ENCODE data around the gene NHS.
"Not testable (repeated sequence)": the region's sequence is repeated elsewhere in the genome, so short reads cannot be mapped to it uniquely, and the experiment has no call there.

The NHS gene

DNA sequence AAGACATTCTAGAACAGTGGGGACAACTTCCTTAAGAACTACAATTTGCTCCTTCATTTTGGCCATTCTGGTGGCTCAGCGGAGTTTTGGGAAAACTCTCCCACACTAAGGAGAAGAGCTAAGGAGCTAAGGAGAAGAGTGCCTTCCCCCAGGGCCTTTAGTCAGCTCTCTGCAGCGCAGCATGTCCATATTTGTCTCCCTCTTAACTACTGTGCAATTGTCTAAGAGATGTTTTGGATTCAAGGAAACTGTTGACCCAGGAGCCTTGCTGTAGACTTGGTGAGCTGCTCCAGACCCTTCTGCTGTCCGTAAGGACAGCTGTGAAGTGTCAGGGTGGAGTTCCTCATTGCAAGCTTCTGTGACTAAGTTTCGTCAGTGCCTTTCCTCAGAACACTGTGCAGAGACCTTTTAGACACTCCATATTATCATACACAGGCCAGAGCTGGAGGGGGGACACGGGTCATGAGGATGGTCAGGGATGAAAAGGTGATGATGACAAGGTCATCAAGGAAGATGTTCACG, 179.0 kb downstream of the NHS start:
- no peak for DNase-seq

DNA sequence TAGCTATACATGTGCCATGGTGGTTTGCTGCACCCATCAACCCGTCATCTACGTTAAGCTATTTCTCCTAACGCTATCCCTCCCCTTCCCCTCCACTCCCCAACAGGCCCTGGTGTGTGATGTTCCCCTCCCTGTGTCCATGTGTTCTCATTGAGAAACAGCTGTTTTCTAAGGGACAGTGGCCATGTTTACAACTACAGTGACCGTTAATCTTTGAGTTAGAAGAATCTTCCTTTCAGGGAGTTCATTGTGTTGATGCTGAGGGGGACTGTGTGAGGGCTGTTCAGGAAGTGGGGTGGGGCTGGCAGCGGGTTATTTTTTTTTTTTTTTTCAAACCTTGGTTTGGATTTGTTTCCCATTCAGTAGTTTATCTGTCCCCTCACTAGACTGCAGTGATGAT, 179.9 kb downstream of the NHS start:
- DNase-seq = no peak

DNA sequence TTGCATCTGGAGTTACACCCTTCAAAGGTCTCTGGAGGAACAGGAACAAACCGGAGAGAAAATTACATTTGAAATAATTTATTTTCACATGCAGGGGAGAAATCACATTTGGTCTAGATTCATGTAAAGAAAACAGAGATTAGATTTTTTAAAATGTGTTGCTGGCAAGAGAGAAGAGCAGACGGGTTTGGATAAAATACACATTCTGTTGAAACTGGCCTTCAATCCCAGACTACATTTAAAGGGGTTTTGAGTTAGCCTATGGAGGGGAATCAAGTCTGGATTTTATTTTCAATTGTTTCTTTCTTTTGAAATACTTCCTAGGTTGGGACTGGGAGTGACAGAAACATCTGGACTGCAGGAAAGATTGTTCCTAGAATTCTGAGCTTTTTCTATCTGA, 180.8 kb downstream of the NHS start:
- no peak for DNase-seq

DNA sequence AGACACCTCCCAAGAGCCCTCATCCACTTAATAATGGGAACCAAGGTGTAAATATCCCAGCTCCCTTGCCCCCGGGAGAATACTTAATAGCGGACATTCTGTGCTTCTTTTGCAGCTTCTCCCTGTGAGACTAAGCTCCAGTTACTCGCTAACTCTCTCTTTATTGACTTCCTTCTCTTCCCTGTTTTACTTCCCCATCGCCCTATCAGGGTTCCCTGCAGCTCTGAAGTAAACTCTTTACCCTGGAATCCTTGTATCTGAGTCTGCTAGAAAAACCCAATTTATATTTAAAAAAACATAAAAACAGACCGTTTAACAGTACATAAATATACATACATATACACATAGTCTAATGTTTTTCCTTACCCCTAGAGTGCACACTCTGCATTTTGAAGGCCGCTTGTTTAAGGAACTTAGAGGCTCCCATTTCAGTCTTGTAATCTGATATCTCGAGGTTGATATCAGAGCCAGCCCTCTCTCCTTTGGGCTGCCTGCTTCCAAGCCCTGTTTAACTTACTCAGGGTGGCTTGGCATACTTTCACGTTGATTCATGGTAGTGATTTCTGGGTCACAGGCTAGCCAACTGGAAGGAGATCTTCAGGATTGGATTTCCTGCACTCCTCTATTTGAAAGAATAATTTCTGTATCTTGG, 184.9 kb downstream of the NHS start:
- DNase-seq = no peak

DNA sequence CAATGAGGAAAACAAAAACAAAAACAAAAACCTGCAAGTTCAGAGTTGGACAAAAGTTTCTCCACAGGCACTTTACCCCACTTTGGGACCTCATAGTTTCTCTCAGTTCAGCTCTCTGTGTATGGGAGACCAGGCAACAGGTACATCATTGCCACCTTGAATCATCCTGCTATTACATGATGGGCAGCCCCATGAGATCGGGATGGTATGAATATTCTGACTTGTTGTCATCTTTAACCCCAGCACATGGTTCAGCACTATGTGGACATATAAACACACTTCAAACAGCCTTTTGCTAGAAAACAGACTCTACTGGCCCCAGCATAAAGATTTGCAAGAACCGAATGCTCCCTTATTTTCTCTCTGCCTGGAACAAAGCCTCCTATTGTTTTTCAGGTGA, 185.4 kb downstream of the NHS start:
- no peak for DNase-seq

DNA sequence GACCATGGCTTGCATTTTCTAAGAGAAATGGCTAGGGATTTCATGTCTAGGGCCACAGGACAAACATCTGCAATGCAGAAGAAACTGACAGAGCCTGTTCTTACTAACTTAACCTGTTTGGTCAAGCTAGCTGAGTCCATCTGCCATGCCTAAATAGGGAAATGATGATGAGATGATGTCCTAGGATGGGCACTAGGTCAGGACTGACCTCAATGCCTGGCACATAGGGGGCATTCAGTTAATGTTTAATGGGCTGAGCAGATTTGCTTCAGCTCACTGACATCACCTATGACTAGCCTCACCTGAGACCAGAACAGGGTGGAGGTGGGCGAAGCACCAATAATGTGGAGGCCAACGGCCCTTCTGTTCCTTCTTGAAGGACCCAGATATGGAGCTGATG, 188.1 kb downstream of the NHS start:
- DNase-seq = no peak

DNA sequence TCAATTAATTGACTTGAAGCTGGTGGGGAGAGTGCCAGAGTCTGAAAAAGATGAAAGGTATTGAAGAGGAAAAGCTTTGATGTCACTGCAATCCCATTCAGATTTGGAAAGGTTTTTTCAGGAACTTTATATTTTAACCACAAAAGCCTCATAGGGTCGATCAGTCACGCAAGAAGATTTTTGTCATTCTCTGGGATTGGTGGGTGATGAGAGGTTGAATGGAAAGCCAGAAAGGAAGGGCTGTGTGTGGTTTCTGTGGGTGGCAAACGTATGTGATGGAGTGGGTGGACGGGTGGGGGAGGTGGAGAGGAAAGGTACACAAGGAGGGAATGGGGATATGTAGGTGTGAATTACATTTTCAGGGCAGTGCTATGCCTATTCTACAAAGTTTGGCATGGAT, 188.5 kb downstream of the NHS start:
- DNase-seq = no peak

DNA sequence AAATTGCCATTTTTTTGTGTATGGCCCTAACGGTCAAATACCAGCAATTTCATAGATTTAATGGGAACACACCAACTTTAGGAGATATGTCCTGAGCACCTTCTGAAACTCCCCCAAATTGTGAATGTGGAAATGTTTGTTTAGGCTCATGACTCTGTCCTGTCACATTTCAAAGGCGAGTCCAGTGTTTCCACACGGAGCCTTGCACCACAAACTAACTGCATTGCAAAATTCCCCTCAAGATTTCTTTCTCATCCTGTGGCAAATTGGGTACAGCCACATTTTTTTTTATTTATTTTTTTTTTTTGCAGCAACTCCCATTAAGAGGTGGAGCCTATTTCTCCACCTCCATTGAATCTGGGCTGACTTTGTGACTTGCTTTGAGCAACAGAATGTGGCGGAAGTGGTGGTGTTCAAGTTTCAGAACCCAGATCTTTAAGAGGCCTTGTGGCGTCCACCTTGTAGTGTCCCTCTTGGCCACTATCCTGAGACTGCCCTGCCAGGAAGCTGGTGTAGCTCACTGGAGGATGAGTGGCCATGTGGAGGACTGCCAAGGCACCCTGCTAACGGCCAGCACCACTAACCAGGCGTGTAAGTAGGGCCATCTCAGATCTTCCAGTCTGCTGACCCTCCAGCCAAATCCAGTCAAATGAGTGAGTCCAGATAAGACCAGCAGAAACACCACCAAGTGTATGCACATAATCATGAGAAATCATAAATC, 189.8 kb downstream of the NHS start:
- peak; percentile 63 for DNase-seq

DNA sequence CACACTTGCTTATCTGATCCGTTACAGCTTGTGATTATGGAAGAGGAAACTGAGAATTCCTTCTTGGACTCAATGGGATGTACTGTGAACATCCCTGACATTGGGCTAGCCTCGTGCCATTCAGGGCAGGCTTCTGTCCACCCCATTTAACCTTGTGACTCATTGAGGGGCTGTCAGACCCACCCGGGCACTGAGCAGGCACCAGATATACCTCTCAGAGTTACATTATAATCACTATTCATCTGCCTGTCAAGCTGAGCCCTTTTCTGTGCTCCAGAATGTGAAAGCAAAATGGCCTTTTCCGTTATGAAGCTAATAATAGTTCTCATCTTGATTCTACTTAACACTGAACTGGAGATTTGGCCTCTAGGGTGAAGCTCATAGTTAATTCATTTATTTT, 191.7 kb downstream of the NHS start:
- DNase-seq = no peak

DNA sequence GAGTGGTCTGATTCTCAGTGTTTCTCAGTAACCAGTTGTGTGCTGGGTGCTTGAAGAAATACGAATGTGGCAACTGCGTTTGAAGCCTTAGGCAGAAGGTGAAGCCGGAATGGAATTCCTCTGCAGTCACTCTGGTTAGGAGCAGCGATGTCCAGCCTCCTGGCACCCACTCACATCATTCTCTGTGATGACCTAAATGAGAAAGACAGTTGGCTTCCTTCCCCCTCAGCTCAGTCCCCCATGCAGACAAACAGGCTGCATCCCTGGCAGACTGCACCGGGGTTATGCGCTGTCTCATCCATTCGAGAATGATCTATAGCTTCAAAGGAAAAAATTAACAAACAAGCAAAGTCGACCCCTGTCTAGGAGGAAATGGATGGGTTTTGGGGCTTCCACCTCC, 192.2 kb downstream of the NHS start:
- no peak for DNase-seq

DNA sequence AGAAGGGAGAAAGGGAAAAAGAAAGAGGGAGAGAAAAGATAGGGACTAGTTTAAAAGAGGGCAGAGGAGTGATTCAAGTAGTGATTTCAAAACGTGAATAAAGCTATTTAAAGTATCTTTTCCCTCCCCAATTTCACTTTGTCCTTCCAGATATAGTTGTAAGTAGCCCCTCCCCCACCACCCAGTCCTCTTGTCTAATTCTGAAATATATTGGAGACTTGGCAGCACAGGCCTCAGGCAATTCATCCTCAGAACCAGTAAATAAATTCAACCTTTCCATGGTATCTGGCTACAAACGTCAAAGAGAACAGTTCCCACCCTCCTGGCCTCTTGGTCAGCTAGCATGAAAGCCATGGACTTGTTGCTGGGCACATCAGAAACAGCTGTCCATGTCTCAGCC, 192.8 kb downstream of the NHS start:
- DNase-seq = no peak

DNA sequence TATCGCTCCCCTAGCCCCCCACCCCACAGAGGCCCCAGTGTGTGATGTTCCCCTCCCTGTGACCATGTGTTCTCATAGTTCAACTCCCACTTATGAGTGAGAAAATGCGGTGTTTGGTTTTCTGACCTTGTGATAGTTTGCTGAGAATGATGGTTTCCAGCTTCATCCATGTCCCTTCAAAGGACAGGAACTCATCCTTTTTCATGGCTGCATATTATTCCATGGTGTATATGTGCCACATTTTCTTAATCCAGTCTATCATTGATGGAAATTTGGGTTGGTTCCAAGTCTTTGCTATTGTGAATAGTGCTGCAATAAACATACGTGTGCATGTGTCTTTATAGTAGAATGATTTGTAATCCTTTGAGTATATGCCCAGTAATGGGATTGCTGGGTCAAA, 193.8 kb downstream of the NHS start:
- not testable (repeated sequence) for DNase-seq

DNA sequence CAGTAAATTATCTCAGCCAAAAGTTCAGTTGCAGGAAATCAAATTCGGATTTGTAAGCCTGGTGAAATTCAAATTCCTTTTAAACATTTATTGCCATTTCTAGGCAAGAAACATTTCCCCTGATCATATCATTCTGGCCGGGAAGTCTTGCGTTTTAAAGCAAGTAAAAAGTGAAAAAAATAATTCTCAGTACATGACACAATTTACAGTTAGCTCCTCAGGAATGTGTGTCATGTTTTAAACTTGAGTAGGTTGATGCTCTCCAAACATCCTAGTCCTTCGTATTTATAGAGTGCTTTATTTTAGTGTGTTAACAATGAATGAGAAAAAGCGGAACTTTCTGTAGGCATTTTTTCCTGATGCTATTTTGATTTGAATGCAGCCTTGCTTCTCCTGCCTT, 204.0 kb downstream of the NHS start:
- DNase-seq = no peak

DNA sequence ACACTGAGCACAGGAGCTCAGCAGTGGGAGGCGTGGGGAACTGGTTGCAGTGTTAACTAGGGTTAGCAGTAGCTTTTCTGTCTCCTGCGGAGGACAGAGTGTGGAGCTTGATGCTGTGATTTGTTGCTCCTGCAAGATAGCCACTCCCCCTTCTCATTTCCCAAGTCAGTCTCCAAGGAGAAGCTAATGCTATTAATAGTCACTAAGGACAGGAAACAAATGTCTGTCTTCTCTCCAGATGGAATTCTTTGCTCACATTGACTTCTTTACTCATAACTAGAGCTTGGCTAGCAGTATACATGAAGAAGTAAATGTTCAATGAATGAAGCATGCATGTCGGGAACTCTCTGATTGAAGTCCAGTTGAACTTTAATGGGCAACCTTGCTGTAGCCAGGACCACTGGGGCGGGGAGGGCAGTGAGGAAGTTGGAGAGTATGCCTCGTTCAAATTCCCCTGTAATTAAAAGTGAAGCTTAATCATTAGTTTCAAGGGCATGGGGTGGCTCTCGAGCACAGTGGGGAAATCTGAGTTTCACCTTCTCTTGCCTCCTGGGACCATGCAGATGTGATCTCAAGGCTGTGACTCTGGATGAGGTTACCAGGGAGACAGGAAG, 205.6 kb downstream of the NHS start:
- no peak for DNase-seq

DNA sequence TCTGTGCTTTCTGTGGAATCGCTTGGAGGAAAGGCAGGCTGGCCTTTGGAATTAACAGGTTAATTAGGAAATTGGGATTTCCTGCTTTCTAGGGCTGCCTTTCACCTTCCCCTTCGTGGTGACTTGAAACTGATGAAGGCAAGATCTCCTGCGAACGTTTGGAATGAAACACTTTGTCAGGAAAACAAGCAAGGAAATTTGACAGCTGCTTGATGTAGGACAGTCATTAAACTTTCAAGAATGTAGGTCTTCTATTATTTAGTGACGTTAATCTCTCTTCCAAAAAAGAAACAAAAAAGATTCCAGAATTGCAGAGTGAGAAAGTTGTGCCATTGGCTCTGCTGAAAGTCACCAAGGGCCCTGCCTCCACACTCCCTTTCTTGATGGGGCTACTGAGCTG, 206.6 kb downstream of the NHS start:
- no peak for DNase-seq

DNA sequence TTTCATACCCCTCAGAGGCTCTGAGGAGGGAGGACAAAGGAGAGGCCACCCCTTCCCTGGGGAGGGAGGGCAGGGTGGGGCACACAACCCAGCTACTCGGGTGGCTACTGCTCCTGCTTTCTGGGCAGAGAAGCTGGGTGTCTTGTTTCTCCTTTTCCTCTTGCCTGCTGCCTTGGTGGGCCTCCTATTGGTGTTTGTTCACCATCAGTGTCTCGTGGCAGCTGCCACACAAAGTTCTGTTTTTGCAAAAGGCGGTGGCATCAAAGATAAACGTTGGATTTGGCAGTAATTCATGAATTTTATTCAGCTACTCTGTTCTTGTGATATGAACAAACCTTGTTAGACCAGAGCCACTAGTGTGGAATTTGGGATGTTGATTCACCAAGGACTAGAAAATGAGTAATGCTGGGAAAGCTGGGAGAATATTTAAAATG, 209.3 kb downstream of the NHS start:
- no peak for DNase-seq

DNA sequence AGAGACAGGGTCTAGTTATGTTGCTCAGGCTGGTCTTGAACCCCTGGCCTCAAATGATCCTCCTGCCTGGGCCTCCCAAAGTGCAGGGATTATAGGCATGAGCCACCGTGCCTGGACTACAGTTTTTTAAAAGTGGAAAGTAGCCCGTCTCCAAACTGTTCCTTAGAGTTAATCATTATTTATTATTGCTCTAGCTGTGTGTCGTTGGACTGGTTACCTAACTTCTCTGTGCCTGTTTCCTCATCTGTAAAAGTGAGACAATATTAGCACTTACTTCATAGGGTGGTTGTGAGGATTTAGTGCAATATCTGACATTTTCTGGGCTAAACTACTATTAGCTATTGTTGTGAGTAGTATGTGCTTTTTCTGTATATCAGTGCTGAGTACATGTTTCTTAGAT, 210.0 kb downstream of the NHS start:
- DNase-seq = no peak

DNA sequence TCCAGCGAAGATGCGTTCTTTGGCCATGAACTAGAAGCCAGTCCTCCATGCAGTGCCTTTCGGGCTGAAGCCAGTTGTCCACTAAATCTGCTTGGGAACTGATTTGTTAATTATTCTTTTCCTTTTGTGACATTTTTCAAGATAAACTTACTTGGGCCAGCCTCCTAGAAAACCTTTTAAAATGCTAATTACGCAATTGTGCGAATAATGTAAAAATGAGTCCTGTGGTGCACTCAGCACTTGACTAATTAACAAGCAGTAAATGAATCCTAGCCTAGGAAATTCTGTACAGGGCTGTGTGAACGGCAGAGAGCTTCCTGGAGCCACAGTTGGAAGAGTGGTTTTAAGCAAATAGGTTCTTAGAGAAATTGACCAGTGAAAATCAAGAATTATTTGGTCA, 212.4 kb downstream of the NHS start:
- no peak for DNase-seq

DNA sequence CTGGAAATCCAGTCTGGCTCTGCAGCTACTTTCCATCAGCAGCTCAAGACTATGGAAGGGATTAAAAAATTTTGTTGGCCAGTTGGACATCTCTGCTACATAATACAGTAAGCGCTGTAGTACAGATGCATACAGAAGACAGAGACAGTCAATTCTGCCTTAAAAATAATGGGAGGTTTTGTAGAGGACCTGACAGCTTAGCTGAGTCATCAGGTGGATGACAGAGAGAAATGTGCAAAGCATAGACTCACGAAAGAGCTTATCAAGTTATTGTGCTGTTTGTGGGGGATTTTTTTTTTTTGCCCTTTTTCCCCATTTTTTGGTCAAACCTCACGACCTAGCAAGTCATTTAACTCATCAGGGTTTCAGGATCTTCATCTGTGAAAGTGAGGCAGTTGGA, 213.3 kb downstream of the NHS start:
- no peak for DNase-seq

DNA sequence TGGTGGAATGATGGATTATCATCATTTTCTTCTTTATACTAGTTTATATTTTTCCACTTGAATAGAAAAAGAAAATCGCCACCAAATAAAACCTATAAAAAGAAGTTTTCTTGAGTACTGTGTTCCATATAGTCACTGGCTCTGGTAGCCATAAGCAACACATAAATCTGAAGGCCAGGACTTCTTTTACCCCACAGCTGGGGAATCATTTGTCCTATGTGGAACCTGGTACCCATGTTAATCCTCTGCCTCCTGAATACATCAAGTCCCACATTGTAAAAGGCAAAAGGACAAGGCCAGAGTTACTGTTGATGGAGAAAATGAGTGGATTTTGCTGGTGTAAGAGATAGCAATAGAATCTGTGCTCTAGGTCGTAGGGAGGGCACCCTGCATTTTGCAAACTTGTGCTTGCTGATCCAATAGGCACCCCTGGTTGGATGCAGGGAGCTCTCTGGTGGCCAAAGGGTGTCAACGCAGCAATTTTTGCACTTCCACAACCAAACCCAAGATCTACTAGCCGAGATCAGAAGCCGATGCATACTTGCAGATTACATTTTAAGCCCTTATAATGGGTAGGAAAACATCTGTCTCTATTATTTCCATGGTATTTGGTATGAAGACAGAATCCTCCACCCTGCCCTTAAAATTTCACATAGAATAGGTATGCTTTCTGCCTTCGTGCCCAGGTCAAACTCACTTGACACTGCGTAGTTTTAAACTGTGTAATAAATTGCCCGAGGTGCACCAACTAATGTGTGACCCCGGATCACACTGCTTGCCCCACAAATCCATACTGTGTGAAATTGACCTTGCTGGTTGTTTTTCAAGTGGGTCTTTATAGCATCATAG, 216.1 kb downstream of the NHS start:
- peak; percentile 22 for DNase-seq

DNA sequence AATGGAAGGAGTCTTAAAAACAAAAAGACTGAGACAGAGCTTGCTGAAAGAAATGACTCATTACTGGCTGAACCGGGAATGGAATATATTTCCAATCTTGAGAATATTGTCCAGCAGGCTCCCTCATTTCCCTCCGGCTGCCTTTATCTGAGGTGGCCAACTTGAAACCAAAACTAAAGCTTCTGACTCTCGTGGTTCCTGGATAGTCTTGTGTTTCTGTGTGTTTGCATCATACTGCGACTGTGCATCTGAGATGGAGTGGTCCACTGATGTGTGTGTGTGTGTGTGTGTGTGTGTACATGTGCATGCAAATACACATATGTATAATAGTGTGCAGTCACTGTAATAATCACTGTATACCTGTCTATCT, 216.7 kb downstream of the NHS start:
- peak; percentile 0 for DNase-seq

DNA sequence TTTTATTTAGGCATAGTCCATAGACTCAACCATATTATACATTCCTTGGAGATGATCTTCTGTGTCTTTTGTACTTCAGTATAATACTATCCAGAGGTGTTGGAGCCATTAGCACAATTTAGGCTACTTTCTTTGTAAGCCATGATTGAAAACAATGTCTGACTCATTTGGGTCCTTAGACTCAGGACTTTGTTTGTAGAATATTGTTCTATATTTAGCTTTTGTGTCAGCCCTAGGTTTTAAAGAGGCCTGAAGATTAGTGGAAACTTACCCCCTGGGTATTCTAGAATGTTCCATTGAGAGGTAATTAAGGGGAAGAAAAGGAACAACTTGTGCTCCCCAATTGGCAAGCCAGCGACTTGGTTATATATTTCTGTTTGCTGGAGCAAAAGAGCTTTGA, 217.1 kb downstream of the NHS start:
- no peak for DNase-seq

DNA sequence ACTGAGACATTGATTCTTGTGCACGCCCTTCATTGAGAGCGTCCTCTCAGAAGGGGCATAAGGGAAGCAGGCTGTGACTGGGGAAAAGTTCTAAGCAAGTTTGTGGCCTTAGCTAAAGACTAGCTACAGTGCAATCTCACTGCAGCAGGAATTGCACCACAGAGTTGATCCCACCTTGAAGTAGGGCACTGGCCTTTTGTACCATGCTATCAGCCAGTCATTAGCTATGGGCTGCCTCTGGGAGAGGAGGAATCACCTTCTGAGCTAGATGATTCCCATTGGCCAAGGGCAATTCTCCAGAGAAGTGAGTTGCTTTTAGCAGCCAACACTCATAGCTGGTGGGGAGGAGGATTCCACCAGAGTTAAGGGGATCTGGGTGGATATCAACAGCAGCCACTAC, 219.7 kb downstream of the NHS start:
- no peak for DNase-seq

Measured in MV-4-11 (cell line).